HEK293 (cell line): ENCODE measurements around the gene B4GALNT2.
A peak's percentile ranks its signal among the peaks of the same experiment; 100 is the strongest.

ENCODE experiments used
- FEZF1 ChIP-seq: fragments of 450-650 bp; formaldehyde crosslinking; IDR thresholded peaks from 2 replicates; pipeline ENCODE4 v1.5.1; 2016; ENCODE audit warnings: missing biosample characterization, missing genetic modification characterization
- GFI1B ChIP-seq: fragments of 450-650 bp; formaldehyde crosslinking; IDR thresholded peaks from 2 replicates; pipeline ENCODE4 v1.5.1; 2016; ENCODE audit warnings: missing biosample characterization, missing genetic modification characterization
- KLF17 ChIP-seq: fragments of 450-650 bp; formaldehyde crosslinking; IDR thresholded peaks from 2 replicates; pipeline ENCODE4 v1.5.1; 2016; ENCODE audit warnings: missing biosample characterization, missing genetic modification characterization
- RBAK ChIP-seq: fragments of 450-650 bp; formaldehyde crosslinking; IDR thresholded peaks from 2 replicates; pipeline ENCODE4 v1.5.1; 2016; ENCODE audit warnings: missing biosample characterization, missing genetic modification characterization
- REPIN1 ChIP-seq: fragments of 450-650 bp; formaldehyde crosslinking; IDR thresholded peaks from 2 replicates; pipeline ENCODE4 v1.5.1; 2017; ENCODE audit warnings: missing biosample characterization, missing genetic modification characterization, low read depth
- ZBTB1 ChIP-seq: fragments of 450-650 bp; formaldehyde crosslinking; IDR thresholded peaks from 2 replicates; pipeline ENCODE4 v1.5.1; 2016; ENCODE audit warnings: missing biosample characterization, missing genetic modification characterization
- ZBTB6 ChIP-seq: fragments of 450-650 bp; formaldehyde crosslinking; IDR thresholded peaks from 2 replicates; pipeline ENCODE4 v1.5.1; 2017; ENCODE audit warnings: missing biosample characterization, missing genetic modification characterization
- ZFP3 ChIP-seq: fragments of 450-650 bp; formaldehyde crosslinking; IDR thresholded peaks from 2 replicates; pipeline ENCODE4 v1.5.1; 2016; ENCODE audit warnings: low read depth, missing biosample characterization, missing genetic modification characterization
- ZNF133 ChIP-seq: fragments of 450-650 bp; formaldehyde crosslinking; IDR thresholded peaks from 2 replicates; pipeline ENCODE4 v1.5.1; 2016; ENCODE audit warnings: missing biosample characterization, missing genetic modification characterization
- ZNF140 ChIP-seq: fragments of 450-650 bp; formaldehyde crosslinking; IDR thresholded peaks from 2 replicates; pipeline ENCODE4 v1.5.1; 2016; ENCODE audit warnings: missing biosample characterization, missing genetic modification characterization
- ZNF169 ChIP-seq: fragments of 450-650 bp; formaldehyde crosslinking; IDR thresholded peaks from 2 replicates; pipeline ENCODE4 v1.5.1; 2016; ENCODE audit warnings: missing biosample characterization, missing genetic modification characterization
- ZNF184 ChIP-seq: fragments of 450-650 bp; IDR thresholded peaks from 2 replicates; pipeline ENCODE4 v1.5.1; 2018; ENCODE audit warnings: missing biosample characterization, mild to moderate bottlenecking, missing genetic modification characterization
- ZNF311 ChIP-seq: fragments of 450-650 bp; formaldehyde crosslinking; IDR thresholded peaks from 2 replicates; pipeline ENCODE4 v1.5.1; 2017; ENCODE audit warnings: missing biosample characterization, missing genetic modification characterization, borderline replicate concordance
- ZNF354C ChIP-seq: fragments of 450-650 bp; formaldehyde crosslinking; IDR thresholded peaks from 2 replicates; pipeline ENCODE4 v1.5.1; 2016; ENCODE audit warnings: missing biosample characterization, missing genetic modification characterization, low read depth, borderline replicate concordance
- ZNF391 ChIP-seq: fragments of 450-650 bp; formaldehyde crosslinking; IDR thresholded peaks from 2 replicates; pipeline ENCODE4 v1.5.1; 2016; ENCODE audit warnings: low read depth, missing biosample characterization, missing genetic modification characterization, borderline replicate concordance
- ZNF423 ChIP-seq: fragments of 450-650 bp; formaldehyde crosslinking; IDR thresholded peaks from 2 replicates; pipeline ENCODE4 v1.5.1; 2016; ENCODE audit warnings: missing biosample characterization, missing genetic modification characterization
- ZNF433 ChIP-seq: fragments of 450-650 bp; formaldehyde crosslinking; IDR thresholded peaks from 2 replicates; pipeline ENCODE4 v1.5.1; 2016; ENCODE audit warnings: missing biosample characterization, missing genetic modification characterization, low read depth
- ZNF473 ChIP-seq: fragments of 450-650 bp; formaldehyde crosslinking; IDR thresholded peaks from 2 replicates; pipeline ENCODE4 v1.5.1; 2017; ENCODE audit warnings: missing biosample characterization, missing genetic modification characterization
- ZNF501 ChIP-seq: fragments of 450-650 bp; formaldehyde crosslinking; IDR thresholded peaks from 2 replicates; pipeline ENCODE4 v1.5.1; 2016; ENCODE audit warnings: missing biosample characterization, missing genetic modification characterization
- ZNF514 ChIP-seq: fragments of 450-650 bp; formaldehyde crosslinking; IDR thresholded peaks from 2 replicates; pipeline ENCODE4 v1.5.1; 2016; ENCODE audit warnings: missing biosample characterization, missing genetic modification characterization
- ZNF654 ChIP-seq: fragments of 450-650 bp; formaldehyde crosslinking; IDR thresholded peaks from 2 replicates; pipeline ENCODE4 v1.5.1; 2016; ENCODE audit warnings: low read depth, missing biosample characterization, missing genetic modification characterization
- ZNF660 ChIP-seq: fragments of 450-650 bp; IDR thresholded peaks from 2 replicates; pipeline ENCODE4 v1.5.1; 2018; ENCODE audit warnings: missing biosample characterization, mild to moderate bottlenecking, missing genetic modification characterization
- ZNF692 ChIP-seq: fragments of 450-650 bp; formaldehyde crosslinking; IDR thresholded peaks from 2 replicates; pipeline ENCODE4 v1.5.1; 2016; ENCODE audit warnings: missing biosample characterization, missing genetic modification characterization
- ZSCAN23 ChIP-seq: fragments of 450-650 bp; formaldehyde crosslinking; IDR thresholded peaks from 2 replicates; pipeline ENCODE4 v1.5.1; 2016; ENCODE audit warnings: missing biosample characterization, missing genetic modification characterization
- TF ChIP-seq, protein P1 (sequence below): fragments of 450-650 bp; formaldehyde crosslinking; IDR thresholded peaks from 2 replicates; pipeline ENCODE4 v1.5.1; 2016; ENCODE audit warnings: missing biosample characterization, missing genetic modification characterization
- TF ChIP-seq, protein P2 (sequence below): fragments of 450-650 bp; formaldehyde crosslinking; conservative IDR thresholded peaks from 2 replicates; pipeline ENCODE4 v1.5.1; 2016; ENCODE audit warnings: low read depth, missing biosample characterization, missing genetic modification characterization
- TF ChIP-seq, protein P3 (sequence below): fragments of 450-650 bp; formaldehyde crosslinking; IDR thresholded peaks from 2 replicates; pipeline ENCODE4; 2016; ENCODE audit warnings: missing biosample characterization, missing genetic modification characterization
- TF ChIP-seq, protein P4 (sequence below): fragments of 450-650 bp; formaldehyde crosslinking; IDR thresholded peaks from 2 replicates; pipeline ENCODE4 v1.5.1; 2017; ENCODE audit warnings: missing biosample characterization, missing genetic modification characterization

The B4GALNT2 gene

GRCh38 chr17:49136335-49136734, 3.8 kb downstream of the B4GALNT2 start (continued):
- TF ChIP-seq ZNF133 (tag by site-specific recombination) (no peak), ZBTB6 (tag by site-specific recombination) (no peak), ZNF391 (tag by site-specific recombination) (no peak), KLF17 (tag by site-specific recombination) (no peak), ZBTB1 (tag by site-specific recombination) (0 out of 2 replicates have a peak, but pooled peaks have one; percentile 22), ZSCAN23 (tag by site-specific recombination) (no peak), REPIN1 (no peak; the same call in 1 of the 2 replicates), ZNF311 (tag by site-specific recombination) (no peak), ZNF433 (peak; percentile 95), ZNF660 (tag by site-specific recombination) (no peak), ZNF501 (tag by site-specific recombination) (no peak), ZNF184 (tag by site-specific recombination) (no peak), GFI1B (tag by site-specific recombination) (0 out of 2 replicates have a peak, but pooled peaks have one; percentile 16), ZNF354C (tag by site-specific recombination) (peak; percentile 88; the same call in 1 of the 2 replicates), ZNF423 (tag by site-specific recombination) (no peak), ZNF514 (tag by site-specific recombination) (peak; percentile 90; the same call in 1 of the 2 replicates), ZNF692 (no peak), ZNF473 (tag by site-specific recombination) (no peak), ZFP3 (tag by site-specific recombination) (no peak), ZNF140 (peak; percentile 94), ZNF654 (tag by site-specific recombination) (peak; percentile 39), FEZF1 (tag by site-specific recombination) (no peak), RBAK (peak; percentile 53; the same call in 1 of the 2 replicates), ZNF169 (tag by site-specific recombination) (no peak)
- TF ChIP-seq, protein P1, sequence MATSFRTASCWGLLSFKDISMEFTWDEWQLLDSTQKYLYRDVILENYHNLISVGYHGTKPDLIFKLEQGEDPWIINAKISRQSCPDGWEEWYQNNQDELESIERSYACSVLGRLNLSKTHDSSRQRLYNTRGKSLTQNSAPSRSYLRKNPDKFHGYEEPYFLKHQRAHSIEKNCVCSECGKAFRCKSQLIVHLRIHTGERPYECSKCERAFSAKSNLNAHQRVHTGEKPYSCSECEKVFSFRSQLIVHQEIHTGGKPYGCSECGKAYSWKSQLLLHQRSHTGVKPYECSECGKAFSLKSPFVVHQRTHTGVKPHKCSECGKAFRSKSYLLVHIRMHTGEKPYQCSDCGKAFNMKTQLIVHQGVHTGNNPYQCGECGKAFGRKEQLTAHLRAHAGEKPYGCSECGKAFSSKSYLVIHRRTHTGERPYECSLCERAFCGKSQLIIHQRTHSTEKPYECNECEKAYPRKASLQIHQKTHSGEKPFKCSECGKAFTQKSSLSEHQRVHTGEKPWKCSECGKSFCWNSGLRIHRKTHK (tag by site-specific recombination): no peak
- TF ChIP-seq, protein P2, sequence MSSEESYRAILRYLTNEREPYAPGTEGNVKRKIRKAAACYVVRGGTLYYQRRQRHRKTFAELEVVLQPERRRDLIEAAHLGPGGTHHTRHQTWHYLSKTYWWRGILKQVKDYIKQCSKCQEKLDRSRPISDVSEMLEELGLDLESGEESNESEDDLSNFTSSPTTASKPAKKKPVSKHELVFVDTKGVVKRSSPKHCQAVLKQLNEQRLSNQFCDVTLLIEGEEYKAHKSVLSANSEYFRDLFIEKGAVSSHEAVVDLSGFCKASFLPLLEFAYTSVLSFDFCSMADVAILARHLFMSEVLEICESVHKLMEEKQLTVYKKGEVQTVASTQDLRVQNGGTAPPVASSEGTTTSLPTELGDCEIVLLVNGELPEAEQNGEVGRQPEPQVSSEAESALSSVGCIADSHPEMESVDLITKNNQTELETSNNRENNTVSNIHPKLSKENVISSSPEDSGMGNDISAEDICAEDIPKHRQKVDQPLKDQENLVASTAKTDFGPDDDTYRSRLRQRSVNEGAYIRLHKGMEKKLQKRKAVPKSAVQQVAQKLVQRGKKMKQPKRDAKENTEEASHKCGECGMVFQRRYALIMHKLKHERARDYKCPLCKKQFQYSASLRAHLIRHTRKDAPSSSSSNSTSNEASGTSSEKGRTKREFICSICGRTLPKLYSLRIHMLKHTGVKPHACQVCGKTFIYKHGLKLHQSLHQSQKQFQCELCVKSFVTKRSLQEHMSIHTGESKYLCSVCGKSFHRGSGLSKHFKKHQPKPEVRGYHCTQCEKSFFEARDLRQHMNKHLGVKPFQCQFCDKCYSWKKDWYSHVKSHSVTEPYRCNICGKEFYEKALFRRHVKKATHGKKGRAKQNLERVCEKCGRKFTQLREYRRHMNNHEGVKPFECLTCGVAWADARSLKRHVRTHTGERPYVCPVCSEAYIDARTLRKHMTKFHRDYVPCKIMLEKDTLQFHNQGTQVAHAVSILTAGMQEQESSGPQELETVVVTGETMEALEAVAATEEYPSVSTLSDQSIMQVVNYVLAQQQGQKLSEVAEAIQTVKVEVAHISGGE (tag by site-specific recombination): peak; percentile 87
- TF ChIP-seq, protein P3, sequence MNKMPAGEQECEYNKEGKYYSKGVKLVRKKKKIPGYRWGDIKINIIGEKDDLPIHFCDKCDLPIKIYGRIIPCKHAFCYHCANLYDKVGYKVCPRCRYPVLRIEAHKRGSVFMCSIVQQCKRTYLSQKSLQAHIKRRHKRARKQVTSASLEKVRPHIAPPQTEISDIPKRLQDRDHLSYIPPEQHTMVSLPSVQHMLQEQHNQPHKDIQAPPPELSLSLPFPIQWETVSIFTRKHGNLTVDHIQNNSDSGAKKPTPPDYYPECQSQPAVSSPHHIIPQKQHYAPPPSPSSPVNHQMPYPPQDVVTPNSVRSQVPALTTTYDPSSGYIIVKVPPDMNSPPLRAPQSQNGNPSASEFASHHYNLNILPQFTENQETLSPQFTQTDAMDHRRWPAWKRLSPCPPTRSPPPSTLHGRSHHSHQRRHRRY (tag by site-specific recombination): no peak
- TF ChIP-seq, protein P4, sequence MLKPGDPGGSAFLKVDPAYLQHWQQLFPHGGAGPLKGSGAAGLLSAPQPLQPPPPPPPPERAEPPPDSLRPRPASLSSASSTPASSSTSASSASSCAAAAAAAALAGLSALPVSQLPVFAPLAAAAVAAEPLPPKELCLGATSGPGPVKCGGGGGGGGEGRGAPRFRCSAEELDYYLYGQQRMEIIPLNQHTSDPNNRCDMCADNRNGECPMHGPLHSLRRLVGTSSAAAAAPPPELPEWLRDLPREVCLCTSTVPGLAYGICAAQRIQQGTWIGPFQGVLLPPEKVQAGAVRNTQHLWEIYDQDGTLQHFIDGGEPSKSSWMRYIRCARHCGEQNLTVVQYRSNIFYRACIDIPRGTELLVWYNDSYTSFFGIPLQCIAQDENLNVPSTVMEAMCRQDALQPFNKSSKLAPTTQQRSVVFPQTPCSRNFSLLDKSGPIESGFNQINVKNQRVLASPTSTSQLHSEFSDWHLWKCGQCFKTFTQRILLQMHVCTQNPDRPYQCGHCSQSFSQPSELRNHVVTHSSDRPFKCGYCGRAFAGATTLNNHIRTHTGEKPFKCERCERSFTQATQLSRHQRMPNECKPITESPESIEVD (tag by site-specific recombination): no peak
